Stimulated activated CD8-positive, alpha-beta memory T cell treated with anti-CD3 and anti-CD28 coated beads, Interleukin-7, amount 100 ng/mL, for 24 hours (primary cell): ENCODE measurements around the gene IRX2.

ENCODE experiments used
- DNase-seq: peaks from one replicate; pipeline ENCODE4 v3.0.0-alpha.2; 2020; ENCODE audit warnings: low read depth

The IRX2 gene

GRCh38 chr5:2751592-2752021 lies at the start of gene IRX2:
Gene IRX2, minus strand, starts transcription at chr5:2751677. Its CDS starts 264 bp downstream, at chr5:2751413.
- no peak for DNase-seq

- no peak for DNase-seq
Observed at GRCh38 chr5:2800035-2800434, 48.6 kb upstream of the IRX2 start.

- DNase-seq, result no peak
Observed at GRCh38 chr5:2797981-2798380, 46.5 kb upstream of the IRX2 start.

DNA sequence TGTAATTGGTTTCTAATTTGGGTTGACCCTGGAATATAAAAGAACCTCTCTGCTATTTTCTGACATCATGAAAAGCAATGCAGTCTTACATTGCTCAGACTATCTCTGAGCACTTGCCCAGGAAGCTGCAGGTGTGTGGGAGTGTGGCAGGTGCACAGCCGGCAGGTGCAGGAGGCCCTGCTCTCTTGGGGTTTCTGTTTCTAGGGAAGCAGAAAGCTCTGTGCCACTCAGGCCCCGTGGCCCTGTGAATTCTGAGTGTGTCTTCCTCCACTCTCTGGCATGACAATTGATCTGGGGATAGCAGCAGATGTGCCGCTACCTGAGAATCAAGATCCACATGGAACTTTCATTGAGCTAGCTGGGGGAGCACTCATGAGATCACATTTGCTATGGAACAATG lies 45.7 kb upstream of the IRX2 start:
- no peak for DNase-seq

- no peak for DNase-seq
Observed at GRCh38 chr5:2783223-2783622, 31.7 kb upstream of the IRX2 start.

DNA sequence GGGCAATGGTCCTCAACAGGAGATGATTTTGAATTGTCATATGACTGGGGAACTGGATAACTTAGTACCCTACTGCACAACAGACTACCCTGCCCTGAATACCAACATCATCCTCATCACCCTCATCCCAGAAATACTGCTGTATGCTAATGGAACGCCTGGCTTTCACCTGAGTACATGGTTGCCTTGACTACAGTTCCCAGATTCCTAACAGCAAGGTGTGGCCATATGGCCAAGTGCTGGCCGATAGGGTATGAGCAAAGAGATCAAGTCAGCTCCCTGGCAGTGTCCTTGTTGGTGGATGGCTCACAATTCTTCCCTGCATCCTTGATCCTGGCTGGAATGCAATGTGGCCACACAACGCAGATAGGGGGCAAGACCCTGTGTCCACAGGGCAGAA lies 31.2 kb upstream of the IRX2 start:
- no peak for DNase-seq

DNA sequence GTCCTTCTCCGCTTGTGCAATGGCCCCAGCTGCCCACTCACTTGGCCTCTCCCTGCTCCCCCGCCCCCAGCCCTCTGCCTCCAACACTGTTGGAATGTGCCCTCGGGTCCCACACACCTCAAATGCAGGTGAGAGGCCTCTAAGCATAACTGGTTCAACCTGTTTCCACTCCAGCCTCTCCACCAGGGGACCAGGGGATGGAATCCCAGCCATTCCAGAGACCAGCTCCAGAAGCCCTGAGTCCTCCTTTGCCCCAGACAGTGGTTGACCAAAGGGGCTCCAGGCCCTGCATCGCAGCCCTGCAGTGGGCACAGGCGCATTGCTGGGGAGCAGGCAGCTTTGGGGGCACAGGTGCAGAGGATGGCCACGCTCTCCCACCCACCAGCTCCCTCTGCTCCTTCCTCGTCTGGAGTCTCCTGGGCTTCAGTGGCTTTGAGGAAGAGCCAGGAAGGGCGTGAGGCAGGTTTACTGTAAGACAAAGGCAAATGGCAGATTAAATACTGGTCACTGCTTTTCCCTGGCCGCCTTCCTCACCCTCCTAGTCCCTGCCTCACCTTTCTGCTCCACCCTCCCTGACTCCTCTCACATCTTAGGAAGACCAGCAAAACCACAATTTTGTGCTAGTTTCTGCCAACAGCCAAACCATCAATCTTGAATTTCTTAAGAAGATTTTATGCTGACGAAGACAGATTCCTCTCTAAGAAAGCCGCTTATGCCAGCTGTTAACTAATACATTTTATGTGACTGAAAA lies 29.1 kb upstream of the IRX2 start:
- no peak for DNase-seq

DNA sequence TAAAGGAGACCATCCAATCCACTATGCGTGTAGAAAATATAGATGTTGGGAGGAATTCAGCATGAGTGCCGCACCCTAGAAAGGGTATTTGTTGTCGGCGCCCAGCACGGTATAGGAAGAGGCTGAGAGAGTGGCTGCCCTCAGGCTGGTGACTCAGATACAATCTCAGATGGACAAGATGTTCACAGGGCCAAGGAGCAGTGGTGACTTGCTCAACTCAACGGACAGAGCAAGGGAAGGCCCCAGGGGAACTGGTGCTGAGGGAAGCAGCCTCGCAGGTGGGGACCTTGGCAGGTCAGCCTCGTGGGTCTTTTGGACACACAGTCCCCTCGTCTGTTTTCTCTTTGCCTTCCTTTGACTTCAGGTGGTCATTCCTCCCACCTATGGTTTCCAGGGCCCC lies 28.0 kb upstream of the IRX2 start:
- no peak for DNase-seq

DNA sequence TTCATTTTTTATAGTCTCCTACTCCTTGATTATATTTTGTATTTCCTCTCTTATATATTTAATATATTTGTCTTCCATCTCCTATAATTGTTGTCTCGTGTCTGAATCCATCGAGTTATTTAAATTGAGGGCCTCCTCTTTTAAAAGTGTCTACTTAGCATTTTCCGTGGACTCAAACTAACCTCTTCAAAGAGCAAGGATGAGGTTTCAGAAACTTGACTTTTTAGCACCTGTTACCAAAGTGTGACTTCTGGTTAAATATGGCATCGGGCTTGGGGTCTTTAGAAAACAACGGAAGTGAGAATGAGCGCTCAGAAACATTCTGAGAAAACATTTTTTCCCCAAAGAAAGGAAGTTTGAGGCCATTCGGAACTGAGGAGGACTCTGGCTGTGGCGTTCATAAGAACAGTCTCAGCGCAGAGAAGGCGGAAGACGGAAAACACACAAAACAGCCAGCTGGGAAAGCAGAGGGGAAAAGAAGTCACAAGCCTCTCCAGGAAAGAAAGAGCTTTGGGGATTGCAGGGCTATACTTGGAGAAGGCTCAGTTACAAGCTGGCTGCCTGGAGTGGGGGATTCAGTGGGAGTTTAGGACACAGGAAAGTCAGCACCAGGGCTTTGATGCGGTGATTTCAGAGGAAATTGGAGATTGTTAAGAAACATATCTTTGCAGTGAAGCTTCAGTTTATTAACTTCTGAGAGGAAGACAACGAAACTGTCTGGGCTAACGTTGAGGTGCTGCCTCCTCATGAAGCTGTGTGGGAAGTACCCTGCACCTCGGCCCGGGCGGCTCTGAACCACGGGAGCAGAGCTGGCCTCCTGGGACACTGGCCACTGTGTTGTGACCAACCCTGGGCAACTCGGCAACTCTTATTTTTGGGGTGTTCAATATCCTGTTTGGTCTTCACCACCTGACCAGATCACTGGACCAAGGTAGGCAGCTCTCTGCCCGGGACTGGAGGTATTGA lies 25.1 kb upstream of the IRX2 start:
- DNase-seq, result no peak

DNA sequence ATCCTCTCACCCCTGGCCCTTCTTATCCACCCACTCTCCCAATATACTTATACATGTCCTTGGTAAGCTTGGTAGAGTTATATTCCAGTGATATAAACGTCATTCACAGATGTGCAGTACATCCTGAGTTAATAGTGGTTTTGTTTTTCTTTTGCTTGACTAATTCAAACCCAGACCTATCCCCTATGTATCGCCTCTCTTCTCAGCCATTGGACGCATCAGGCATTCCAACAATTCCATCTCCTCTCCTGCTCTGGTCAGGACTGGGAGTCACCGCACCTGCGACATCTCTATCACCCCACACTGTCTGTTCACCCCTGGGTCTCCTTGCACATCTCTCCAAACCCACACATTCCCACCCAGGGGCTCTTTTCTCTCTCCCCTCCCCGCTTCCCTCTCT lies 21.9 kb upstream of the IRX2 start:
- no peak for DNase-seq

GRCh38 chr5:2767089-2767488 lies 15.6 kb upstream of the IRX2 start:
- DNase-seq, result no peak

DNA sequence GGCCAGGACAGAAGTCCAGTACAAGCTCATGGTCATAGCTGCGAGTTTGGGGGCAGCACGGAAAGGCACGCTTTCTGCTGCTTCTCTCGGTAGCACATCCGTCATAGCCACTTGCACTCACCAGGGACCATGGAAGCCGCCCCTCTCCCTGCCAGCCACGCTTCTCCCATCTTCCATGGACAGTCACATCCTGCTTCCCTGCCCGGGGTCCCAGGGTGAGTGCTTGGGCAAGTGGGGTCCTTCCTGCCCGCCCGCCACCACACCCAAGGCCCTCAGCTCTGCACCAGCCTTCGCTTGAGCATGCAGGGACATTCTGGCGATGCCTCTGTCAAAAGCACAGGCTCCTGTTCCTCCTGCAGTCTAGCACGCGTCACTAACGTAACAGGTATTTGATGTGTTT lies 13.1 kb upstream of the IRX2 start:
- no peak for DNase-seq

DNA sequence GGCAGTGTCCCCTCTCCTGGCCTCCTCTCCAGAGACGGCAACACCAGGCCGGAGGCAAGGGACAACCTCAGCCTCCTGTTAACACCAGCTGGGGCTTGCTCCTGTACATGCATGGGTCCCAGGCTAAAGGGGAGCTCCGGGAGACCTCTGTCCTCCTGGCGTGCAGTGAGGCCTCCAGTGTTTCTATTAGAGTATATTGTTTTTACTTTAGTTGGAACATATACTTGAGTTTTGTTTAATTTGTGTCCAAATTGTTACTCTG lies 12.0 kb upstream of the IRX2 start:
- no peak for DNase-seq

DNA sequence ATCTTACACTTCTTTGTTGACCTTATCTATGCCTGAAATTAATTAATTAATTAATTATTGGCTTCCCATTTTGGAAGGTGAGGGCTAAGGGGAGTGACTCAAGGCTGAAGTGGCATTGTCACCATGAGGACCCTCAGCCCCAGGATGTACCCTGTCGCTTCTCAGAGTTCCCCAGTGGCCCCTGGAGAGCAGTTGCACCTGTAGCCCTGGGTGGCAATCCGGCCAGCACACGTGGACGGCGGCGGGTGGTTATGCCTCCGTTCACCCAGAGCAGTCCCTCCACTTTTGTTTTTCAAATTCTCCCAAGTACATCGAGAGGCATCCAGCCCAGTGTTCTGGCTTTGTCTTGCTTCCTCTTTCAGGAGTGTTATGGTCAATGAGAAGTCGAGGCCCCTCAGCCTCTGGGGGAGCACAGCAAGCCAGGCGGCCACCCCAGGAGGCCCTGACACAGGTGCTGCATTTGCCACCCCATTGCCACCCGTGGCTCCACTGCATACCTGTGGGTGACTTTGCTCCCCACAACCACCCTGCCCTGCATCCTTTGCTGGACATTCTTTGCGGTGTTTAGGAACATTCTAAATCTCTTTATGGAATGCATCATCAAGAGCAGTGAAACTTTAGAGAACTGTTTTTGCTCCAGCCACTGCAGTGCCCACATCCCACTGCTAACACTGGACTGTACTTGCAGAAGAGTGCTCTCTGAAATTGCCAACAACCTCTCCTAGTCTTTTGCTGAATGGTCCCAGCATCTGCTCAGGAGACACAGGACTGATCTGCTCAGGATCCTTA lies 11.5 kb upstream of the IRX2 start:
- DNase-seq, result no peak

DNA sequence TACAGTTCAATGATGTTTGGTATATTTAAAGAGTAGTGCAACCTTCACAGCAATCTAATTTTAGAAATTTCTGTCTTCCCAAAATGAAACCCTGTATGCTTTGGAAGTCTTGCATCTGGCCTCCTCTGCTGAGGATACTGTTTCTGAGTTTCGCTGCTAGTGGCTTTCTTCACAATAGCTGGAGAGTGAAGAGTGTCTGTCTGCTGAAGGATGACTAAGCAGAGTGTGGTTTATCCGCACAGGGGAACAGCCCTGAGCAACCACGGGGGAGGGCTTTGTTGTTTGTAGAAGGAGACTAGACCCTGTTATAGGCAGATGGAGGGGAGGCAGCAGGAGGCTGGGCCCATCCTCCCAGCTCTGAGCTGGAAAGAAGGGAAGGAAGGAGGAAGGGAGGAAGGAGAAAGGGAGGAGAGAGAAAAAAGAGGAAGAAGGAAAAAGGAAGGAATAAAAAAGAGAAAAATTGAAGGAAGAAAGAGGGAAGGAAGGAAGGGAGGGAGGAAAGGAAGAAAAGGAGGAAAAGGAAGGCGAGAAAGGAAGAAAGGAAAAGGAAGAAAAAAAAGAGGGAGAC lies 10.5 kb upstream of the IRX2 start:
- DNase-seq, result no peak

DNA sequence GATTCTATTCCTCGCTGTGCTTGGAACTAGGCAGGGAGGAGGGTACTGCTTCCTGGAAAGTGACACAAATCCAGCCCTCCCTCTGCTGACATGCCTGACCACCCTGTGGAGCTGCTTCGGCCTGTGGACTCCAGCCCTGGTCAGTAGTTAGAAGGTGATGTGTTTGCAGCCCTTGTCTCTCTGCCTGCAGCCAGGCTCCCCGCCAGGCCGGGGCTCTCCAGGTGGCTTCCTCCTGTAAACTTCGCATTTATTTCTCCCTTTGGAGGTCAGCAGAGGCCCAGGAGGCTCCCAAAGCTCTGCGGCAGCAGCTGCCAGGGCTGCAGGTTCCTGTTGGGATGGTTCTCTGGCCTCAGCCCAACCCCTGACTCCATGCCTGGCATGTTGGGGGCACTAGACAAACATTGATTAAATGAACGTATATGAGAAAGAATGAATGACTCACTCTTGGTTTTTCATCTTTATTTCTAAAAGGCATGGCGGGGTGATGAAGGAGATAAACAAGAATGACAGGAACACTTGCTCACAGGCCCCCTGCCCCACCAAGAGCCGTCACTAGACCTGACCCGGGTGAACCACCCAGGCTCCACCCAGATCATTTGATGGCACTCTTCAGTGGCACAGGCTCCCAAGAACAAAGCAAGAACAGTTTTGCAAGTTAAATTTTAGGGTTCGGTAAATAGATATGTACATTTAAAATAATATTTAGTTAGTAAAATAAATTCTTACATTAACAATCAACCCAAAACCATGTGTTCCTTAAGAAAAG lies 8.4 kb upstream of the IRX2 start:
- no peak for DNase-seq

DNA sequence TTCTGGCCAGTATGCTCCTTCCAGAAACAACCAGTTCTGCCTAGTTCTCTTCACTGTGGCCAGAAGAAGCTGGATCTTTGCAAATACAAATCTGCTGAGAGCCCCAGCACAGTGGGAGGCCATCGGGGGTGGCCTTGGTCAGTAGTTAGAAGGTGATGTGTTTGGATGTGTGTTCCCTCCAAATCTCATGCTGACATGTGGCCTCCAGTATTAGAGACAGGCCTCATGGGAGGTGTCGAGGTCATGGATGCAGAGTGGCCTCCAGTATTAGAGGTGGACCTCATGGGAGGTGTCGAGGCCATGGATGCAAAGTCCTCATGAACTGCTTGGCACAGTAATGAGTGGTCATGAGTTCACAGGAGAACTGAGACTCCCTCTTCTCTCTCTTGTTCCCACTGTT lies 7.6 kb upstream of the IRX2 start:
- no peak for DNase-seq

GRCh38 chr5:2758632-2759031 lies 7.2 kb upstream of the IRX2 start:
- no peak for DNase-seq

DNA sequence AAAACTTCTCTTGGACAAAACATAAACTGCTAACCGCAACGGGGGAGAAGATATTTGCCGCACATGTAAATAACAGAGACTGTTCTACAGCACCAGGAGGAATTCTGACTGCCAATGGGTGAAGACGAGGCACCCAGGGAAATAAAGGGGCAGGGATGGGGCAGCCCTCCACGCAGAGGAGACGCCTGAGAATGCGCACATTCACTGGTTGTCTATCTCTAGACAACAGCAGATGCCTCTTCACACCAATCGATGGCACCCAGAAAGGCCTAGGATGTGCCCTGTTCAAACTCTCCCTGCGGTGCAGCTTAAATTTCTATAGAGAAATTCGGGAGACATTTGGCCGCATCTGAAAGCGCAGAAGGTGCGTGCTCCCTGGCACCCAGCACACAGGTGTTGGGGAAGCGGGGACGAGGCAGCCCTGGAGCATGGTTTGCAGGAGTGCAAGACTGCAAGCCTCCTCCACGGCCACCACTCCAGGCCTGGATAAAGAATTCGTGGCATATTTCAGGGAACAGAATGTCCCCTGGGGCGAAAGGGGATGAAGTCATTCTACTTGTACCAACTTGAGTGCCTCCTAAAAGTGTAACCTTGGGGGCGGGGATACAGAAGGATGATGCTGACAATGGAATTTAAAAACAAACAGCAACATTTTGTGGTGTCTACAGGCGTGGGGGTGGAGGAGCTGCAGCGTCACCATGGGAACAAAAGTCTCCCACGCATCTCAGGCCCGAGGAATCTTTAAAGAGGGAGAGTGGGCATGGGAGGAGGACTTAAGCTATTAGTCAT lies 6.3 kb upstream of the IRX2 start:
- no peak for DNase-seq

DNA sequence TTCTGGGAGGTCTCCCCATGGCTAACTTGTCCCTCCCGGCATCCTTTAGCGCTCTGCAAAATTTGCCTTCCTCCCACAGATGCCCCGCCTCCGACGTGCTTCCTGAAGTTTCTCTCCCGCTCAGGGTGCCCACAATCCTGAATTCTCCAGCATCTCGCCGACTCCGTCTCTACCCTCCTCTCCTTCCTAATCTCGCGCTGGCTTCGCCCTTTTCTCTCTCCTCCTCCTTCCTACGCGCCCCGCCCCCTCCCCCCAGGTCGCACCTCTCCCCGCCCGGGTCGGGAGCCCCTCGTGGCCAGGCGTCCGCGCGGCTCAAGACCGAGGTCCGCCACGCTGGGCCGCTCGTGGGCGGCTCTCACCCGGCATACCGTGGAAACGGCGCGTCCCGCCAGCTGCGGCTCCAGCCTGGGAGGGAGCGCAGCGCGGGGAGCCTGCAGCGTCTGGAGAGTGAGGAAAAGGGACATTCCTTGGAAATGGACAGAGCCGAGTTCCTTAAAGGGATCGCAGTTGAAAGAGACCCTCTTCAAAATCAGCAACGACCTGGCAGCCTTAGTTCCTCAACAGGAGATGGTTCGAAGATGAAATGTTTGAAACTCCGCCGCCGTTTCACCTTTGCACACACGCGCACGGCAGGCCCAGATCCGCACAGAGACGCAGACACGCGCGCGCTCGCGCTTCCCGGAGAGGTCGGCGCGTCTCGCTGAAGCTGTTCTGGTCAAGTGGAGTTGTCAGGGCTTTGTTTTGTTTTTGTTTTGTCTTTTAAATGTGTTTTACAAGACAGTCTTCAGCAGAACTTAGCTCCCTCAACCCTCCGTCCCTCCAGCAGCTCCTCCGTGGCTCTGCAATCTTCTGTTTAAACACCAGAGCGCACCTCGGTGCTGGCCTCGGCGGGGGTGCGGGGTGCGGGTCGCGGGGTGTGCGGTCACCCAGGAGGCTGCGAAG lies 5.0 kb upstream of the IRX2 start:
- DNase-seq, result no peak
